ENCODE data around the gene SDK1.

The SDK1 gene

DNA sequence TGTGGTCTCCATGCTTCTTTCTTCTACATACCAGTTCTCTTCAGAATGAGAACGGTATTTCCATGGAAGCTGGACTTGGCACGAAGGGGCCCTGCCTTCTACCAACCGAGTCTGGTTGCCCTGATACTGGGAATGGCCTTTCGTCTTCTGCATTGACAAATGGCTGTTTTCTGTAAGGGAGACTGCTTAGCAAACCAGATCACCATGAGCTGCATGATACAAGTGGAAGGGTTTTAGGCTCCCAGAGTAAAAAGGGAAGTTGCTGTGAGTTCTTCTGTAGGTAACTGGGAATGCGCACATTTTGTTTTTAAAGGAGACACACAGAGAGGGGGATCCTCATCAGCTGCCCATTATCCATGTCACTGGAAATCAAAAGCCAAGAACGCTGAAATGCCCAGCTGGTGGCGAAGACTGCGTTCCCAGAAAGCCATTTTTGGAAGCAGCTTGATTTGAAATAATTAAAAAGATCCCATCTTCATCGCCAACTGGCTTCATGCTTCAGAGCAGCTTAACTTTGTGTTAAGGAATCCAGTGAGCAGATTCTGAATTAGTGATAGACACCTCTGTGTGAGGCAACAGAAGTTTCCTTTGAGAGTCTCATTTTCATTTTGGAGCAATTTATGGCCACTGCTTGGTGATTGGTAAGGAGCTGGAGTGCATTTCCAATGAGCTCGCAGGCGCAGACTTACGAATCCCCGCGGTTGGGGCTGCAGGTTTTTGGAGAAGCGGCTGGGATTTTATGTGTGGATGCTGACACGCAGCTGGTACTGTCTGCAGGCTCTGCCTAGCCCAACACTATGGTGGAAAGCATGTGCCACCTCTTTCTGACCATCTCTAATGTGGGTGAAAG lies 708.4 kb downstream of the SDK1 start:
- no peak for DNase-seq

DNA sequence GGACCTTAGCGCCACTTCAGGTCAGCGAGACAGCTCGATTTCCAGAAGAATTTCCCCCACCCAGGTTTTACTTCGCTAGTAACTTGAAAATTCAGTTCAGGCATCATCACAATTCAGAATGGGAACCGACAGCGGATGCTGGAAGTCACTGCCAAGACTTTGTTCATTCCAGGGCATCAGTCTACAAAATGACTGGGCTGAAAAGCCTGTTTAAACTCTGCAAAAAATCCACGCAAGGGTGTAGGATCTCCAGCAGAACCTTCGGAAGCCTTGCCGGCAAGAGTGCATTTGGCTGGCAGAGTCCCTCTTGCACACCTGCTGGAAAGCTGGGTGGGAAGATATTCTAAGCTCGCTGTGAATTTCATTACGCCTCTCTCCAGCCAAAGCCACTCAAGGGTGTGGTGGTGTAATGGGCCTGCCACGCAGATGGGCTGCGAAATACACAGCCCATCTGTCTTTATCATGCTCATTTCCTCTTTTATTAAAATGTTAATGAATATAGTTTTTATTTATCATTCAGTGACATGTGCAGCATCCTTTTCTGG lies 709.1 kb downstream of the SDK1 start:
- DNase-seq: no peak

DNA sequence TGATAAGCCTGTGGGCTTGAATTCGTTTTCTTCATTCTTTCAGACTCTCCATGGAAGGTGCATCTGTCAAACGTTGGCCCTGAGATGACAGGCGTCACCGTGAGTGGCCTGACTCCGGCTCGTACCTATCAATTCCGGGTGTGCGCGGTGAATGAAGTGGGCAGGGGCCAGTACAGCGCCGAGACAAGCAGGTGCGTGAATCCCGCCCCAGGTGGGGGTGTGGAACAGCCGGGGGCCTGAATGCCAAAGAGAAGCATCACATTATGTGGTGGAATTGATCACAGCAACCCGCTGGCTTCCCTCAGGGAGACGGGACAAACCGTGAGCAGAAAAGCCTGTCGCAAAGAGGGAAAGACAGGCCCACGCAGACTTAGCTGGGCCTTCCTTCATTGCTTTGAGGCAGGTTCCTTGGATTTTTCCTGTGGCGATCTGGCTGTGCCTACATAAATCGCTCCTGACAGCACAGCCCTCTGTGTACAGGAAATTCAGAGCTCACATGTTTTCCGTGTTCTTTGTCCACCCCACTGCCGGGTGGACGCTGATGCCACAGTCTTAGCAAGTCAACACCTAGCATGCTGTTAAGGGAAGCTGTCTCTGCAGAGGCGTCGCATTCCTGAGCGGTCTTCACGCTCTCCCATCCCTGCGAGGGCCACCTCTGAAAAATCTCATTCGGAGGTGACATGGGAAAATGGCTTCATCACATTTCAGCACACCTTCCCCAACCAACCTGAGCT lies 710.0 kb downstream of the SDK1 start:
- no peak for DNase-seq

DNA sequence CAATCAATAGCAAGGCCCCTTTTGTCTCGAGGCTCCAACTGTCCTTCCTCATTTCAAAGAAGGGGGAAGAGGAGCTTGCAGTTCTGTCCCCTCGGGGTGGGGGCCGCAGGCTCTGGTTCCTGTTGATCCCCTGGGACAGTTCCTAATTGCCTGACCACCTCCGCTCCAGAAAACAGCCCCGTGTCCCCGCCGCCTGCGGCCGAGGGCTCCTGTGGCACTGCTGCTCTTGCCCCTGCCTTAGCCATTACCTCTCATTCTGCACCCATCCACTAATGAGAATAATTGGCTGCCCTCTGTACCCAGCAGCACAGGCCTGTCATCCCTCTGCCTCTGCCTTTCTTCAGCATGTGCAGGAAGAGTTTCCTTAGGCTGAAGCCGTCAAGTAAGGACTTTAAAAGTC lies 712.7 kb downstream of the SDK1 start:
- no peak for DNase-seq

DNA sequence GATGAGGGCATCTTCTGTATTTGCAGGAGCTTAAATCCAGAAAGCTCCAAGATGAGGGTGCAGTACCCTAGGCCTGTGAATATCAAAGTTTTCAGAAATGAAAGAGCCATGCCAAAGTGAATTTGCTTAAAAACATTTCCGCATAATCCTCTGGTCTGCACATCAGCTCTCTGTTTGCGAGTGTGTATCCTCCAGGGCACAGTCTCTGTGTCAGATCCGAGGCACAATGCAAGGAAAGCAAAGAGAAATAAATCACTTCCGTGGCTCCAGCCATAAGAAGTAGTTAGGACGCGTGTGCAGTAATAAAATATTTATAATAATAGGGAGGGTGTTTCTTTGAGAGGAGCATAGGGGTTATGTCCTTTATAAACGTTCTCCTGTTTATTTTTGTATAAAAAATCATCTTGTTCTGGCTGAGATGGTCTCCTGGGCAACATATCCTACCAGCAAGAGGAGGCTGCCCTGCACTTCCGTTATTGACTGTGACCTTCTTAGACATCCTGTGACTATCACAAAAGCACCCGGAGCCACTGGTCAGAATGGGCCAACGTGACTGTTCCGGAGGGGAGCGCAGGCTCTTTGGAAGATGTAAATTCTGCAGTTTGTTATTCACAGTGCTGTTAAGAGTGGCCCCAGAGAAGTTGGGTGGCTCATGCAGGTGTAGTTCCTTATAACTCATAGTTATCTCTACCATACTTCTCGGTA lies 713.4 kb downstream of the SDK1 start:
- DNase-seq: no peak

DNA sequence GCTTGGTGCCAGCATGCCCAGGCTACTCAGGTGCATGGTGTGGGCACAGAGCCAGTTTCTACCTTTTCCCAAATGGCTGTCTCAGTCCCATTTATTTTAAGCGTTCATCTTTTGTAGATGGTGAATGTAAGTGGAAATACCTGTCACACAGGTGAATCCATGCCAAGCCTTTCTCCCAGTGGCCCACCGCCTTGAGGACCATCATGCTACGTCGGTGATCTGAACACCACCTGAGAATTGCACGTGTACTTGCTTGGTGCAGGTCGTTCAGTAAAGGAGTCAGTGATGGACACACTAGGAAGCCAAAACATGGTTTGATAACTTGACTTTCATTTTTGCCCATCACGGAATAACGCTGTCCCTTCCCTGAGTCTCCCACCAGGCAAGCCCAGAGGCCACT lies 714.3 kb downstream of the SDK1 start:
- no peak for DNase-seq

DNA sequence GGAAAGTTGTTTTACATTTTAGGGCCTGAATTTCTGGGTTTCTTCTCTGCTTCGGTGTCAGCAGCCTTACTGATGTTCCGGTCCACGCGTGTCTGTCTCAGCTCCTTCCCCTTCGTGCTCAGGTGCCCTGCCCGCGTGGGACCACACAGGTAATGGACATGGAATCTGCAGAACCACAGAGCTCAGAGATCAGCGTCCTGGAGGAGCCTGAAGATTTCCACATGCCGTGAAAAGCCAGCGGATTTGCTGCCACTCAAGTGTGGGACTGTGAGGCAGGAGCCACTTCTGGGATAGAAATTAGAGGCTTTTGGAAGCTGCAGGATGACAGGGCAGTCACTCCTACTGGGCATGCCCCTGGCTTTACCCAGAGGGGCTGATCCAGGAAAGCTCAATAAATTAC lies 714.9 kb downstream of the SDK1 start:
- no peak for DNase-seq

DNA sequence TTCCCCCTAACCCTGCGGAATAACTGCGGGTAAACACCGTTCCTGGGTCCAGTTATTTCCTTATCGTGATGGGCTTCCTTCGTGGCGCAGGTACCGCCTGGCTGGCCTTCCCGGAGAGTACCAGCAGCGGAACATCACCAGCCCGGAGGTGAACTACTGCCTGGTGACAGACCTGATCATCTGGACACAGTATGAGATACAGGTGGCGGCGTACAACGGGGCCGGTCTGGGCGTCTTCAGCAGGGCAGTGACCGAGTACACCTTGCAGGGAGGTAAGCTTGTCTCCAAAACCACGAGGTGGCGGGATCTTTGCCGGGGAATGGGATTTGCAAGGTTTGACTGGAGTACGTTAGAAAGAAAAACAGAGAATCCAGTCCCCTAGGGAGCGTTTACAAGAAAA lies 716.0 kb downstream of the SDK1 start:
- no peak for DNase-seq

DNA sequence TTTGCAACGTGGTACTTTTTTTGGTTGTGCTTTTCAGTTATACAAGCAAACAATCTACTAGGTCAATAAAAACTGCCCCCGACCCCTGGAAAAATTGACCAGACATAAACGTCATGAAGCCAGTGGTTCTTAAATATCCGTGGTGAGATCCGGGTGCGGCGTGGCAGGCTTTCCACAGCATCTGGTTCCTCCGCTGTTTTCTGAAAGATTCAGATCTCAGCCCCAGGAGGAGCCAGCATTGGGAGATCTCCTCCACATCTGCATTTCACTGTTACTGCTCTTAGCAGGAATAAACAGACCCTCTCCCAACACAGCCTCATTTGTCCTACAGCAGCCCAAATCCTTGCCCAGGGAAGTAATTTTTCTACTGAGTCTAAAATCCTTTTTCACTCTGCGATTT lies 716.7 kb downstream of the SDK1 start:
- no peak for DNase-seq

DNA sequence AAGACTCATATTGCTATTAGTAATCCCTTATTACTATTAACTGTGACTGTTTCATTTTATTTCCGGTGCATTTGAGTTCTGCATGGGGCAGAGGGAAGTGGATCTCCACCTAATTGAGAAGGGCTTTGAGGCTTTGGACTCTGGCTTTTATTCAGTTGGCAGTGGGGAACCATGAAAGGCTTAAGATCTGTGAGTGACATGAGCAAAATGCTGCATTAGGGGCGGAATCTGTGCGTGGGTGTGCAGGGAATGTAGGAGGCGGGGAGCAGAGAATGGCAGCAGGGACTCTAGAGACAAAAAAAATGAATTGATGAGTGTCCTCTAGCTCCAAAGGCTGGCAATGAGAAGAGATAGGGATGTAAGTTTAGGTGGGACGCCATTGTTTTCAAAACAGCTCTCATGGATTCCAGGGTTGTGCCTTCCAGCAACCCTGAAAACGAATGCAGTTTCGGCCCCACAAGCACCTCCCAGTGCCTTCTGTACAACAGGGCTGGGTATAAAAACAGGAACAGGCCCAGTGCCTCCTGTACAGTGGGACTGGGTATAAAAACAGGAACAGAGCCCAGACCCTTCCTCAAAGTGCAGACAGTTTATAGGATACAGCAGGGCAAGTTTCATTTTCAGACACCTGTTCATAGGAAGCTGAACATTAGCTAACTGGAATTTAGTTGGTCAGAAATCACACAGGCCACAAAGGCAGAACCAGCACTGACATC lies 717.7 kb downstream of the SDK1 start:
- no peak for DNase-seq

DNA sequence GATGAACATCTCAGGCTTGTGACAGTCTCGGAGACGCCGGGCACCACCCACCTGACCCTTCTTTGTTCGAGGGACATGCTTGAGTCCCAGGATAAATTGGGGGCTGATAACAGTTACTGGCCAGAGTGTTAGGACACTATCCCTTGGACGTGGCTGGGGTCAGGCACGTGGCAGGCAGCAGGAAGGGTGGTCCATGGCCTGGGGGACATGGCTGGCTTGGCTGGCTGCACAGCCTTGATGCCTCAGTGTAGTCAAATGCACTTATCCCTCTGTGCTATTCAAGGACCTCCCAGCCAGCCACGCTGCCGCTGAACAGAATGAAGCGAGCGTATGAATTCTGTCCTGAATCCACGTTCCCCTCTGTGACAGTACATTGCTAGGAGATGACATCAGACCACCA lies 719.0 kb downstream of the SDK1 start:
- DNase-seq: no peak

DNA sequence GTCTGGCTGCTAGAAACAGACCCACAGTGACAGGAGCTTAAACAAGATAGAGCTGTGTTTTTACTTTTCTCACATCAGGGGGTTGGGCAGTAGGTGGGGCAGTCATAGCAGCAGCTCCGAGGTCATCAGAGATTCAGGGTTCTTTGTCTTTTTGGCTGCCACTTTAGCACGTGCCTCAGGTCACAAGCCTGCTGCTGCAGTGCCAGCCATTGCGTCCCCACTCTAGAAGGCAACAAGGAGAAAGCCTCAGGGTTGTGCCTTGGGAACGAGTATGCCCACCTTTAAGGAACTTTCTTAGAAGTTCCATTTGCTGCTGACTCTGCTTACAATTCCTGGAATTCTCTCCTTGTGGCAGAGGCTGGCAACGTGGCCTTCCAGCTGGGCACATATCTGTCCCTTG lies 720.4 kb downstream of the SDK1 start:
- DNase-seq: no peak

DNA sequence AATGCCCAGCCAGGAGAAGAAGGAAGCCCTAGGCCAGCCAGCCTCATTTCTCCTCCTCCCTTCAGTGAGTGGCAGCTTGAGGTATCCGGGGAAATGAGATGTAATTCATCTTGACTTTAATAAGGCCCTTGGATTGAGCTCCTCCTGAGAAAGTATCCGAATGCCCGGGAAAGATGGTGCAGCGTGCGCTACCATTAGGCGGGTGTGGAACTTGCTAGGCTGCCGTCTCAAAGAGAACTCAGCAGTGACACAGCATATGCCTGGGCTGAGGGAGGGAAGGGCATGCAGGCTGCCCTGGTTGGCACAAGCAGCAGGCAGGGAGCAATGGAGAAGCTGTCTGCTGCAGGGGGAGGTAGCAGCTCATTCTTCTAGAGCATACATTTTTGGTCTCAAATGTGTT lies 721.2 kb downstream of the SDK1 start:
- DNase-seq: no peak

DNA sequence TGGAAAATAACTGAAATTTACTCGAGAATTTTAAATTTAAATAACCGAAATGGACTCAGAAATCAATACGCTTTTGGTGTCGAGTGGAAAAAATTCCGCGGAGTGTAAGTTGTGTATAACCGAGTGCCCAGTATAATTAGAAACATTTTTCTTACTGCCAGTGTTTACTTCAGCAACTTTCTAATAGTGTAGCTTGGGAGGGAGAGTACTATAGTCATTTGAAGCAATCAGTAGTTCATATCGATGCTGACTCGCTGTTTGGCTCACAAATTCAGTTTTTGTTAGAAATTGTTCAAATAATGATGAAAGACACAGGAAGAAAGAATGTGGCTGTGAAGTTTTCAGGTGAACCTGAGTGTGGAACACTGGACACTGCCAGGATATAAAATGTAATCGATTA lies 722.5 kb downstream of the SDK1 start:
- DNase-seq: no peak

DNA sequence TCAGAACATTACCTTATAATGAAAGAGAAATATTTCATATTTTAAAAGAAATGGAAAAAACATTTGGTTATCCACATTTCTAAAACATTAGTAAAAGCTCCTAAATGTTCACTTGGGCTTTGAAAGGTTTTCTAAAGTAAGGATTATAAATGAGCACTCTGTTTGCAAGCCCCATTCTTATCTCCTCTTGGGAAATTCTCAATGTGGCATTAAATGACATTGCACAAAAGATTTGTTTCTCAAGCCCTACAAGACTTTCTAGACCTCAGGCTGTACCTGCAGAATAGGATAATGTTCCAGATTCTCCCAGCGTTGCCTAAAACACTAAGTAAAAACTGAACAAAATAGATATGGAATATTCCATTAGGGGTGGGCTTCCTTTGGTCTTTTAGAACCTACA lies 723.1 kb downstream of the SDK1 start:
- DNase-seq: no peak

DNA sequence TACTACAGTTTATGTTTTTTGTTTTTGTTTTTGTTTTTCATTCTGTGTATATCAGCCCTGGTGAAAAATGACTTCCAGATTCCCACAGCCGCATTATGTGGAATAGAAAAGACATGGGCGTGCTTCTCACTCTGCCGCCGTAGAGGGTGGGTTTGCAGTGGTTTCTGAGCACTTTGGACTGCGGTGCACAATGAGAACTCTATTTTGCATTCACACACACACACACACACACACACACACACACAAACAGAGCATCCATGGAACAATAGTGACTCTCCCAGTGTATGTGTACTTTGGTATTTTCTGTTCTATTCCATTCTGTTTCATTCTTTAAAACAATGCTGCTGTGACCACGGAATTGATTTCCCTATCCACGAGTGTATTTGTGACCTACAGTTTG lies 723.8 kb downstream of the SDK1 start:
- DNase-seq: no peak

DNA sequence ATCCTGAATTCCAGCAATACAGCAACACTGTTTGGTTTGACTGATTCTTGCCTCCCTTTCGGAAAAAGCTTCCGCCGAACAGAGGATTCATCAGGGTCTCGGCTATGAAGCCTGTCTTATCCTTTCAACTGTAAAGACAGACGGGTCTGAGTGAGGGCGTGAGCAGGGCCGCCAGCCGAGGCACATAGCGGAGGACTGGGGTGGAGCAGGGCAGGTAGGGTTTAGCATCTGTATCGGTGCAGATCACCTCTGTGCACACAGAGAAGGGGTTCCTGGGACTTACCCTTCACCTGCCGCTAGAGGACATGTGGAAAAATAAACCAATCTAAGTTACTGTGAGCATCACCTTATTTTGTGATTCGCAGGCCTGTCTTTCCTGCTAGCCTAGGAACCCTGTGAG lies 724.2 kb downstream of the SDK1 start:
- DNase-seq: no peak

DNA sequence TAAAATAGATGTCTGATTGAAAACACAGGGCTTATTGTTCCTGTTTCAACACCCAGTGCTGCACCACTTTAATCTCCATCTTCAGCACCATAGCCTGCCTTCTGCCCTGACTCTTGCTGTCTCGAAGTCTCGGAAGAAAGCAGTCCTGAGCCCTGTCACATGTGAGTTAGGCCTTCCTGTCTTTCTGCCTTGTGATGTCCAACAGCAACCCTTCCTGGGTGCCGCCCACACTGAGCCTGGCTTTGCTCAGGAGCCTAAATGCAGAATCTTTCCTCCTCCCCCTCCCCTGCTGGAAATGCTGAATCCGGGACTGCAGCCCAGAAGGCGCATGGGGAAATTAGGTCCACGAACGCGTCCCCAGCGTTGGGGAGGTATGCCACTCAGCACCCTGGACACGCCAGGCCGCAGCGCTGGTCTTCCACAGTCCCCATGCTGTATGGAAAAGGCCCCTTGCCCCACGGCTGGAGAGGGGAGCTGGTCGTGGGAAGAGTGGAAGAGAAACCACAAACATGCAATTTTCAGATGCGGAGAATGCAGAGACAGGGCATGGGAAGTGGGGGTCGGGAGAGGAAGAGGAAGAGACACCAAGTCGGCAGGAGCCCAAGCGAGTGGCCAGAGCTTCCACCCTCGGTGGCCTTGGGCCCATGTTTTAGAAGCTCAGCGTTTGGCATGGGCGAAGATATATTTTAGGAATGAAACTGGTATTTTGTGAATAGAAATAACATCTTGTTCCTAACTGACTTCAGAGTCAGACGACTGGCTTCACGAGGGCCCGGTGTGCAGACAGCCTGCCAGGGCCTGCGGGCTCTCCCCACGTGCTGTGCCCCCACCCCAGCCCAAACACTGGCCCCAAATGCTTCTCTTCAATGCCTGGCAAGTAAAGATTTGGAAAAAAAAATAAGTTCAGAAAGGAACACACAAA lies 724.9 kb downstream of the SDK1 start:
- DNase-seq: no peak

DNA sequence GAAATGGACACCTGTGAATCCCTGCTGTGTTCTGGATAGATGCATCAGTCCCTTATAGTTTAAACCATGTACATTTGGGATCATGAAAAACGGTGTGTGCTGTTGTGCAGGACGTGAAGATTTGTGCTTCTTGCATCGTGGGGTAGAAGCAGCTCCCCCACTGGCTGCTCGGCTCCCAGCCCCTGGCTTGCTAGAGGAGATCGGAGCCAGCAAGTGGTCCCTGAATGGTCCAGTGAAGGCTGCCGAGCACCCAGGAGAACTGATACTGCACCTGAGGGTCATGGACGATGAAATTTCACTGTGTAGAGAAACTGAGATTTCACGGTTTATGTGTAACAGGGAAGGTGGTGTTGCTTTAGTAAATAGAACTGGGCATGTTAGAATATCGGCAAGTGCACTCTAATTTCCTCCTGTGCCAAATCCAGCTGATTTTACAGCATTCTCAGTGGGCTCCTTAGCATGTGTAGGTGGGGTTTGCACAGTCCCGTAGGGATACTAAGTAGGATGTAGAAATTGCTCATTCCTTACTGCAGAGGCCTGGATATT lies 726.0 kb downstream of the SDK1 start:
- DNase-seq: no peak

DNA sequence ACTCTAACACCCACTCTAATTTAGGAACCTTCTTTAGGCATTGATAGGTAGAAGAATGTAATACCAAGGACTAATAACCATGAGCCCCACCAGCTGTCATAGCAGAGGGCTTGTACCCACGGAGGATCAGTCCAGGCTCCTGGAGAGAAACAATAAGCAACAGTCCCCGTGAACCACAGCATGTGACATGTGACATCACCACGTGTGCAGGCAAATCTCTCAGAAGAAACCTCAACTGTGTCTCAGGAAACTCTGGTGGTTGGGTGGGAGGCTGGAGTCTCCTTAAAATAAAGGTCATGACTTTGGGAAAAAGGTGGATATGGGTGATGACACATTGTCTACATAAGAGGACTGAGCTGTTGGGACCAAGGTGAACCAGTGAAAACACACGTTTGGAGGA lies 727.2 kb downstream of the SDK1 start:
- no peak for DNase-seq

DNA sequence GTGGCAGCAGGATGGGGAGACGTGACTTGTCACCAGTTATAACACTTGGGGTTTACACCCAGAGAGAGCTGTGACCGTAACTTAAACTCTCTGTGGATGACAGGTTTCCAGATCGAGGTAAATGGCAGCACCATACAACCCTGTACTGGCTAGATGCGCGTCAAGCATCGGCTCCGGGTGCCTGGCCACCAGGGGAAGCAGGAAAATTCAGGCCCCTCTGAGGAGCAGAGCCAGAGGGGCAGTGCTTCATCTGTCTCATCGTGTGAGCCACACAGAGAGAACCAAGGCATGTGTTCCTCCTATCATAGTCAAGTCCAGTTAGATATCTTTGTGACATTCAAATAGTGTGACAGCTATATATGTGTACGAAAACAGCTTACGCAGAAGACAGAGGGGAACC lies 728.9 kb downstream of the SDK1 start:
- DNase-seq: no peak

All from NCI-H2171 (cell line).